Measurements from ENCODE around the gene THSD4.

DNA sequence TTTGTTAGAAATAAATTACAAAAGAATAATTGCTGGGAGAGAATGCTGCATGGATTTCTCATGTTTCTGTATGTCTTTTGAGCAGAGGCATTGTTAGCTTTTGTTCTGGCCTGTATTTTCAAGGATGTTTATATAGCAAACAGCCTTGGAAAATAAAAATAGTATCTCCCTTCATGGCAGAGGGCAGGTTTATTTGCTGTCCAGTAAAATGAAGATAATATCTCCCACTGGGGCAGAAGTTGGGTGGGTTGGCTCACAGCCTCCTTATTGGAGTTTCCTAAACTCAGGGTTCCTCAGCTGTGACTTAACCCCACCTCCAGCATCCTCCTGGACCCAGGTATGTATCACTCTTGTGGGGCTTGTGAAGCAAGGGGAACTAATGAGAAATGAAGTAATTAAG lies 43.7 kb upstream of the THSD4 start:
- TF ChIP-seq MXI1 (IDR thresholded peaks at IDR 0.05; ENCODE audit: borderline replicate concordance, low read depth, low read length) (no peak), CTCF (conservative IDR thresholded peaks at IDR 0.05; ENCODE audit: low read depth, low read length) (no peak), POLR2A (IDR thresholded peaks at IDR 0.05; ENCODE audit: low read depth, low read length) (no peak), SMC3 (IDR thresholded peaks at IDR 0.05; ENCODE audit: low read depth, low read length) (no peak), RFX5 (IDR thresholded peaks at IDR 0.05; ENCODE audit: low read depth, low read length) (no peak), MAFK (IDR thresholded peaks at IDR 0.05; ENCODE audit: low read depth, low read length) (no peak), CEBPB (IDR thresholded peaks at IDR 0.05; ENCODE audit: low read depth, low read length) (no peak)

Data from IMR-90 (cell line).